Activated T-cell treated with anti-CD3 and anti-CD28 coated beads, Interleukin-2, amount 50 U/mL, for 24 hours (primary cell): ENCODE measurements around the gene TRIP13.
"Not testable (repeated sequence)": the region's sequence is repeated elsewhere in the genome, so short reads cannot be mapped to it uniquely, and the experiment has no call there.

ENCODE experiments used
- DNase-seq: peaks from one replicate; pipeline ENCODE4 v3.0.0-alpha.2; 2020
- H3K27ac Mint-ChIP-seq: 2 replicates; pipeline ENCODE4 v1.8.0; 2020; ENCODE audit warnings: mild to moderate bottlenecking, mixed read lengths
- H3K27me3 Mint-ChIP-seq: 2 replicates; pipeline ENCODE4 v1.8.0; 2020; ENCODE audit warnings: mixed read lengths
- H3K36me3 Mint-ChIP-seq: 2 replicates; pipeline ENCODE4 v1.8.0; 2020; ENCODE audit warnings: low read depth, mixed read lengths
- H3K4me1 Mint-ChIP-seq: 2 replicates; pipeline ENCODE4 v1.8.0; 2020; ENCODE audit warnings: low read depth, mixed read lengths
- H3K4me3 Mint-ChIP-seq: 2 replicates; pipeline ENCODE4 v1.8.0; 2020; ENCODE audit warnings: mild to moderate bottlenecking, moderate library complexity, mixed read lengths
- H3K9me3 Mint-ChIP-seq: 2 replicates; pipeline ENCODE4 v1.8.0; 2020; ENCODE audit warnings: mixed read lengths

TRIP13 gene

GRCh38 chr5:922436-923280 is 30.0 kb downstream of the TRIP13 start:
- Mint-ChIP-seq H3K27me3 (peaks cover 27% of the 10 kb centered on the region), H3K9me3 (no peaks in the 10 kb centered on the region), H3K36me3 (peaks cover 16% of the 10 kb centered on the region), H3K4me1 (peaks cover 31% of the 10 kb centered on the region), H3K4me3 (no peak overlapping the region), H3K27ac (no peak overlapping the region)
- no peak for DNase-seq

DNA sequence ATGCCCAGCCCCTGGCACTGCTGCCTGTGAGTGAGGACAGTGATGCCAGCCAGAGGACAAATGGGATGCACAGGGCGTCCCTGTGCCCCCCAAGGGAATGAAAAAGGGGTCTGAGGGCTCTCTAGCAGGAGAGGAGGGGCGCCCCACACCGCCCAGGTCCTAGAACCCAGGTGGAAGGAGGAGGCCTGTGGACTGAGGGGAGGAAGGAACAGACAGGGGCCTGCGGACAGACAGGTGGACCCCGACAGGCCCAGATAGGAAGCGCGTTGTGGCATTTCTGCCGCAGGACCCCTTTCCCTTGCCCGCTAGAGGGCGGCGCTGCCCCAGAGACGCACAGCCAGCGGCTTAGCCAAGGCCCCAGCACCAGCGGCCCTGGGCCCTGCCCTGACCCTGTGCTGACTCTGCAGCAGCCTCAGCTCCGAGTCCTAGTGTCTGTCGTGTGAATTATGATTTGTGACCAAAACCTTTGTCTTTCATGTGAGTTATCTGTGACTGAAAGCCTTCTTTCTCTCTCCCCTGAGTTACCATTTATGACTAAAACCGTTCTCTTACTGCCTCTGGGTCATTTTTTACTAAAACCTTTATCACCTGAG is 30.7 kb downstream of the TRIP13 start:
- Mint-ChIP-seq H3K4me1 (peaks cover 31% of the 10 kb centered on the region), H3K9me3 (no peaks in the 10 kb centered on the region), H3K36me3 (peaks cover 10% of the 10 kb centered on the region), H3K4me3 (no peak overlapping the region), H3K27ac (peak overlapping the region; percentile 71), H3K27me3 (peaks cover 32% of the 10 kb centered on the region)
- DNase-seq = peak; percentile 82

GRCh38 chr5:926417-927171 is 33.9 kb downstream of the TRIP13 start:
- Mint-ChIP-seq H3K9me3 (no peaks in the 10 kb centered on the region), H3K27ac (no peak overlapping the region), H3K36me3 (no peaks in the 10 kb centered on the region), H3K4me1 (peaks cover 31% of the 10 kb centered on the region), H3K4me3 (peak overlapping the region; percentile 30), H3K27me3 (peaks cover 57% of the 10 kb centered on the region)
- peak; percentile 59 for DNase-seq

DNA sequence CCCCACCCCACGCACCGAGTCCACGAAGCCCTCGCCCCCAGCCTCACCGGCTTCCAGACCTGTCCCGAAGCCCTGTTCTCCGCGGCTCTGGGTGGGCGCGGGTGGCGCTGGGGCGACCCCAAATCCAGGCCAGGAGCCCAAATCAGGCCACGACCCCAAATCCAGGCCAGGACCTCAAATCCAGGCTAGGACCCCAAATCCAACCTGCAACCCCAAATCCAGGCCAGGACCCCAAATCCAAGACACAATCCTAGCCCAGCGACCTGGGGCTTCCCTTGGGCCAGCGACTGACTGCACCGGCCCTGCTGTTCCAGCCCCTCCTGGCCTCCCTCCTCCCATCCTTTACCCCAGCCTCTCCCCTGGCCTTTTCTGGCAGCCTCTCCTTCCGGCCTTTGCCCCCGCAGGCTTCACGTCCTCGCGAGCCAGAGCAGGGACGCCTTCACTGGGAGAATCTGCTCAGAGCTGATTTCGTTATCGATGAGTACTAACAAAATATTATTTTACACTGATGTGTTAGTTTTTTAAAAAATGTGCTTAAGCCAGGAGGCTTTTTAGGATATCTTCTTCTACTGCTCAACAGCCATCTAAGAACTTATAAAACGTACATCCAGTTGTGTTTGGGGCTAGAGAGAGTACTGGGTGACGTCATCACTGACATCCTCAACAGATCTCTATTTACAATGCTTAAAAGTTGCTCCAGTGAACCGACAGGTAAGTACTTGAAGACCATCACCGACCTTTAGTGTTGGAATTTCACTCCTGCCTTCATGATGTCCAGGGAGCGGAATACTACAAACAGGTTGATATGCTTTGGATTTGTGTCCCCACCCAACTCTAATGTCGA is 34.7 kb downstream of the TRIP13 start:
- Mint-ChIP-seq H3K9me3 (no peaks in the 10 kb centered on the region), H3K4me1 (peaks cover 34% of the 10 kb centered on the region), H3K27me3 (peaks cover 58% of the 10 kb centered on the region), H3K27ac (no peak overlapping the region), H3K36me3 (no peaks in the 10 kb centered on the region), H3K4me3 (no peak overlapping the region)
- no peak for DNase-seq

- H3K36me3 Mint-ChIP-seq, H3K27ac Mint-ChIP-seq, H3K9me3 Mint-ChIP-seq, DNase-seq, H3K4me3 Mint-ChIP-seq: not testable (repeated sequence)
- Mint-ChIP-seq H3K4me1 (peaks cover 40% of the 10 kb centered on the region), H3K27me3 (peaks cover 58% of the 10 kb centered on the region)
These were observed 36.5 kb downstream of the TRIP13 start for GRCh38 chr5:929182-929581.

DNA sequence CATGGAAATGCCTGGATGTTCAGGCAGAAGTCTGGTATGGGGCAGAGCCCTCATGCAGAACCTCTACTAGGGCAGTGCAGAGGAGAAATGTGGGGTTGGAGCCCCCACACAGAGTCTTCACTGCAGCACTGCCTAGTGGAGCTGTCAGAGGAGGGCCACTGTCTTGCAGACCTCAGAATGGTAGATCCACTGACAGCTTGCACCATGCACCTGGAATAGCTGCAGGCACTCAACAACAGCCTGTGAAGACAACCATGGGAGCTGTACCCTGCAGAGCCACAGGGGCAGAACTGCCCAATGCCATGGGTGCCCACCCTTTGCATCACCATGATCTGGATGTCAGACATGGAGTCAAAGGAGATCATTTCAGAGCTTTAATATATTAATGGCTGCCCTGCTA is 36.9 kb downstream of the TRIP13 start:
- no peaks in the 10 kb centered on the region for H3K9me3 Mint-ChIP-seq
- H3K27ac Mint-ChIP-seq = no peak overlapping the region
- H3K36me3 Mint-ChIP-seq = no peaks in the 10 kb centered on the region
- no peak for DNase-seq
- H3K4me1 Mint-ChIP-seq = peaks cover 37% of the 10 kb centered on the region
- no peak overlapping the region for H3K4me3 Mint-ChIP-seq
- H3K27me3 Mint-ChIP-seq = peaks cover 58% of the 10 kb centered on the region

GRCh38 chr5:930866-931265 is 38.2 kb downstream of the TRIP13 start:
- H3K4me3 Mint-ChIP-seq = no peak overlapping the region
- no peak for DNase-seq

DNA sequence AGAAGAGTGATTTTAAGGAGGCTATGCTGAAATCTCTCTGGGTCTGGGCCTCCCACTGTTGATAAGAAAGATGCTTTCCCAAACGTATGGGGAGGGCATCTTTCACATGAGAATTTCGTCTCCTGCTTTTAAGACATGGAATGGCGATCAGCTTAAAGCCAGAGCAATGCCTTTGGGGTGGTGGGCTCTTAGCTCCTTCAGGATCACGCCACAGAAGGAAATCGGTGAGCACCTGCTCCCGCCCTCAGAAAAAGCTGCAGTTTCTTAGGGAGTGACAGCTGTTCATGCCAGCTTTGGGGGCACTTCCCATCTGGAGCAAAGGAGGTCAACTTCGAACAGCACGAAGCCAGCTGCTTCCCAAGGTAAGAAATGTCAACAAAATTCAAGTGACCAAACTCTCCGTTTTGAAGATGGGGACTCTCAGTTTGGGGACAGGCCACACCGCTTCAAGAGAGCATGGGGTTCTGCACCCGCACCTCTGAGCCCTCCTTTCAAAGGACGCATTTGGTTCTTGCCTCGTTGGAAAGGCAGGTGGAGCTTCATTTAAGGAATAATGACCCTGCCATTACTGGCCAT is 39.0 kb downstream of the TRIP13 start:
- Mint-ChIP-seq H3K36me3 (no peaks in the 10 kb centered on the region), H3K4me3 (no peak overlapping the region), H3K27me3 (peaks cover 39% of the 10 kb centered on the region), H3K4me1 (peaks cover 29% of the 10 kb centered on the region), H3K27ac (no peak overlapping the region), H3K9me3 (no peaks in the 10 kb centered on the region)
- DNase-seq = no peak

More at GRCh38 chr5:930866-931265, 38.2 kb downstream of the TRIP13 start:
- H3K4me1 Mint-ChIP-seq = peaks cover 33% of the 10 kb centered on the region
- peaks cover 47% of the 10 kb centered on the region for H3K27me3 Mint-ChIP-seq
- no peak overlapping the region for H3K27ac Mint-ChIP-seq
- no peaks in the 10 kb centered on the region for H3K9me3 Mint-ChIP-seq
- no peaks in the 10 kb centered on the region for H3K36me3 Mint-ChIP-seq

DNA sequence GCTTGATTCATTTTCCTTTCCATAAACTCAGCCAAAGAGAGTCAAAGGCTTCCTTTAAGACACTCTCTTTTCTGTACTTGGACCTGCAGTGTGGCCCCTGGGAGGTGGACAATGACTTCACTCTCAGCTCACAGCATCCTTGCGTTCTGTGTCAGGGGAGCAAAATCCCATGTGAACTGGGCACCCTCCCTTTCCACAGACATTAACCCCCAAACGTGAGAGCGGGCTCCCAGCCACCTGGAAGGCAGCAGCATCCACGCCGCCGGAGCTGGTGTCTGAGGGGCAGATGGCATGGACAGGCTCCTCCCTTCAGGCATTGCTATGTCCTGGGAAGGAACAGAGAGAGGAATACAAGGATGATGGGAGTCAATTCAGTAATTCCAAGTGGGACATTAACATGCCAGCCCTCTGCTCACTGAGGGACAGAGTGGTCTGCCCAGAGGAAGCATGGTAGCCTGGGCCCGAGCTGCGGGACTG is 39.5 kb downstream of the TRIP13 start:
- H3K36me3 Mint-ChIP-seq = no peaks in the 10 kb centered on the region
- DNase-seq = no peak
- H3K4me3 Mint-ChIP-seq = no peak overlapping the region
- no peak overlapping the region for H3K27ac Mint-ChIP-seq
- peaks cover 36% of the 10 kb centered on the region for H3K27me3 Mint-ChIP-seq
- peaks cover 28% of the 10 kb centered on the region for H3K4me1 Mint-ChIP-seq
- no peaks in the 10 kb centered on the region for H3K9me3 Mint-ChIP-seq

- peak overlapping the region; percentile 80 for H3K27ac Mint-ChIP-seq
- peaks cover 30% of the 10 kb centered on the region for H3K27me3 Mint-ChIP-seq
- DNase-seq = peak; percentile 23
- H3K4me3 Mint-ChIP-seq = no peak overlapping the region
- no peaks in the 10 kb centered on the region for H3K9me3 Mint-ChIP-seq
- peaks cover 27% of the 10 kb centered on the region for H3K4me1 Mint-ChIP-seq
- no peaks in the 10 kb centered on the region for H3K36me3 Mint-ChIP-seq
These were observed 40.1 kb downstream of the TRIP13 start for GRCh38 chr5:932628-933250.

DNA sequence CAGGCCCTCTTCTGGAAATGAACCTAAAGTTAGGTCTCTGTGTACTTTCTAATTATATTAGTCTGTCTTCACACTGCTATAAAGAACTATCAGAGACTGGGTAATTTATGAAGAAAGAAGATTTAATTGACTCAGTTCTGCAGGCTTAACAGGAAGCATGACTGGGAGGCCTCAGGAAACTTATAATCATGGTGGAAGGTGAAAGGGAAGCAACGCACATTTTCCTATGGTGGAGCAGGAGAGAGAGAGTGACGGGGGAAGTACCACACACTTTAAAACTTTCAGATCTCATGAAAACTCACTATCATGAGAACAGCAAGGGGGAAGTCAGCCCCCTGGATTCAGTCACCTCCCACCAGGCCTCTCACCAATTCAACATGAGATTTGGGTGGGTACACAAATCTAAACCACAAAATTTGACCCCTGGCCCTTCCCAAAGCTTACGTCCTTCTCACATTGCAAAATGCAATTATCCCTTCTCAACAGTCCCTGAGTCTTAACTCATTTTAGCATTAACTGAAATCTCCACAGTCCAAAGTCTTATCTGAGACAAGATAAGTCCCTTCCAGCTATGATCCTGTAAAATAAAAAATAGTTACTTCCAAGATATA is 40.7 kb downstream of the TRIP13 start:
- Mint-ChIP-seq H3K27ac (peak overlapping the region; percentile 80), H3K4me3 (no peak overlapping the region), H3K4me1 (peaks cover 27% of the 10 kb centered on the region), H3K9me3 (no peaks in the 10 kb centered on the region), H3K36me3 (no peaks in the 10 kb centered on the region), H3K27me3 (peaks cover 26% of the 10 kb centered on the region)
- no peak for DNase-seq

- H3K9me3 Mint-ChIP-seq, H3K4me3 Mint-ChIP-seq, H3K36me3 Mint-ChIP-seq, DNase-seq, H3K27ac Mint-ChIP-seq: not testable (repeated sequence)
- Mint-ChIP-seq H3K4me1 (peaks cover 27% of the 10 kb centered on the region), H3K27me3 (peaks cover 20% of the 10 kb centered on the region)
These were observed 41.3 kb downstream of the TRIP13 start for GRCh38 chr5:933951-934350.

- H3K9me3 Mint-ChIP-seq, H3K4me3 Mint-ChIP-seq, H3K36me3 Mint-ChIP-seq, H3K27ac Mint-ChIP-seq, DNase-seq: not testable (repeated sequence)
- H3K4me1 Mint-ChIP-seq = peaks cover 27% of the 10 kb centered on the region
- peaks cover 17% of the 10 kb centered on the region for H3K27me3 Mint-ChIP-seq
These were observed 41.8 kb downstream of the TRIP13 start for GRCh38 chr5:934381-934967.
